Stimulated activated CD4-positive, alpha-beta T cell treated with anti-CD3 and anti-CD28 coated beads, TNF-alpha, amount 100 ng/mL, for 4 hours (primary cell): Measurements from ENCODE around the gene UBASH3B.

ENCODE experiments used
- DNase-seq, 3 experiments: peaks; one replicate each; pipeline ENCODE4 v3.0.0-alpha.2; 2020; ENCODE audit warnings: low read depth in 3 of 3

The UBASH3B gene

GRCh38 chr11:122677256-122677655 is 21.7 kb downstream of the UBASH3B start:
- no peak for DNase-seq

- no peak for DNase-seq
Observed at GRCh38 chr11:122678406-122678805, 22.9 kb downstream of the UBASH3B start.

- no peak for DNase-seq
Observed at GRCh38 chr11:122679466-122679865, 23.9 kb downstream of the UBASH3B start.

DNA sequence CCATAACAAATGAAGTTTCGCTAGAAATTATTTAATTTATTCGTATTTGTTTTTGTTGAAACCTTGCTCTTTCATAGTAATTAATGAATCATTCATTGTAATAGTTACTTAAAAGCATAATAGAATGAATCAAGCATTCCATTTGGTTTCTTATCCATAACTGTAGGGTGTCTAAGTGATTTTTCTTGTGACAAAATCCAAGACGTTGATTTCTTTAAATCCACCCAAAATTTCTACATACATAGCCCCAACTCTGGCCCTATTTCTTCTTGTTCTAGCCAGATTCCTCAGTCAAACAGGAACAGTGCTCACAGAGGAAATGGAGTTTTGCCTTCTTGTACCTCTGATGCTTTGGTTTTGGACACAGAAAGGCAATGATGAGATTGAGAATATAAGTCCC is 25.5 kb downstream of the UBASH3B start:
- DNase-seq = no peak

GRCh38 chr11:122681735-122682134 is 26.2 kb downstream of the UBASH3B start:
- no peak for DNase-seq

- no peak for DNase-seq
Observed at GRCh38 chr11:122682464-122682863, 26.9 kb downstream of the UBASH3B start.

GRCh38 chr11:122685041-122685440 is 29.5 kb downstream of the UBASH3B start:
- no peak for DNase-seq

- DNase-seq = no peak
Observed at GRCh38 chr11:122686111-122686510, 30.6 kb downstream of the UBASH3B start.

- DNase-seq = no peak
Observed at GRCh38 chr11:122690384-122690783, 34.9 kb downstream of the UBASH3B start.

DNA sequence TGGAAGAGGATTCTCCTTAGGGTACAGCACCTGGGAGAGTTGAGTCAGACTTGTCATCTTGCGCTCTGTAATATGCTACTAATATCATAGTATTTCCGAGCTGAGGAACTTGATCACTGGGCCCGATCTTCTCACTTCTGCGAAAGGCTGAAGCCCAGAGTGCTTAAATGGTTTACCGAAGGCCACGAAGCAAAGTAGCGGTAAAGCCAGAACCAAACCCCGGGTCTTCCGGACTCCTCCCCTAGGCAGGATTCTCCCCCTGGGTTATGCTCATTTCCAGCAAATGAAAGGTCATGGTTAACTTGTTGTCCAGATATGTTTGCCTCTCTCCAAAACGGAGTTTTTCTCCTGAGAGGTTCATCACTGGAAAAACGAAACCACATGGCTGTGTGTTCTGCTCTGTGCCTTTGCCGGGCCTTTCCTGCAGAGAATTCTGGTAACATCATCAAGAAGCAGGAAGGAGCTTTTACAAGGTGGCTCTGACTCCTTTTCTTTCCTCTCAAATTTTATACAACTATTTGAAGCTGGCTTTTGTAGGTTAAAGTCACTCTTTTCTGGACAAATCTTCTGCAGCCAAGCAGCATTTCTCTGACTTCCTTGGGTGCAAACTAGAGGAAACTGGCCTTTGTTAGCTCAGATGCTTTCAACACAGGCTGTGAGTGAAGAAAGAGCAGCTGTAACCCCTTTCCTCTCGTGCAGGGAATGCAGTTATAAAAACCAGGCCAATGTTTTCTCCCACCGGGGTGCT is 35.5 kb downstream of the UBASH3B start:
- DNase-seq = no peak

GRCh38 chr11:122691549-122692150 is 36.1 kb downstream of the UBASH3B start:
- DNase-seq = no peak

- DNase-seq = no peak
Observed at GRCh38 chr11:122692444-122692843, 36.9 kb downstream of the UBASH3B start.

DNA sequence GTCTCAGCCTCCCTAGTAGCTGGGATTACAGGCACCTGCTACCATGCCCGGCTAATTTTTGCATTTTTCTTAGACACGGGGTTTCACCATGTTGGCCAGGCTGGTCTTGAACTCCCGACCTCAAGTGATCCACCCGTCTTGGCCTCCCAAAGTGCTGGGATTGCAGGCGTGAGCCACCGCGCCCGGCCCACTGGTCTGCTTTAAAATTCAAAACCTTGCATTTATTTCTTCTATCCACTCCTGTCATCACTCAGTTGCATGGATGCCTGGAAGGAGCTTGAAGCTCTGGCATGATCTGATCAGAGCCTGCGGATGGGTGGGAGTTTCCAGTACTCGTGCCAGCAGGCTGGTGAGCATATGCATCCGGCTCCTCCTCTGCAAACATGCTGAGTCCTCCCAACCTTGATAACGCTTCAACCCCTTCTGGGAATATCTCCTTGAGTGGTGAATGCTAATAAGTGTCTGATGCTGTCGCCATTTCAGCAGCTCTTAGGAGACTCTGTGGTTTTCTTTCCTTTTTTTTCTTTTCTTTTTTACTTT is 39.6 kb downstream of the UBASH3B start:
- DNase-seq = no peak

DNA sequence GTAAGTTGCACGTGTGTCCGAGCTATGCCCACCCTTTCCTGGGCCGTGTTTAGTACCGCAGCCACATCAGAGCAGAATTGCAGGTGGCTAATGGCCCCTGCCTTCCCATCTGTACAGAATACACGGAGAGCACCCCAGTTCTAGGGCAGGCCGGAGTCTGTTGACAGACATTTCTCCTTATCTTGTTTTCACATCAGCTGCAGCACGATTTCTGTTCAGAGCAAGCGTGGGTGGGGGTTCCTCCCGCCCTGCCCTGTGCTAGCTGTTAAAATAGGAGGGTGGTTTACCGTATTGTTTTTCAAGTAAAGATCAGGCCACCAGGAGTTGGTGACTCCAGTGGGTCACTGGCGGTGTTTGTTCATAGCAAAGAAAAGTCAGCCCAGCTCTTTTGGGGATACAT is 41.1 kb downstream of the UBASH3B start:
- DNase-seq = peak; percentile 29 to 56 (median 50)

- no peak for DNase-seq
Observed at GRCh38 chr11:122697636-122698167, 42.2 kb downstream of the UBASH3B start.

- DNase-seq = no peak
Observed at GRCh38 chr11:122698392-122698791, 42.9 kb downstream of the UBASH3B start.

DNA sequence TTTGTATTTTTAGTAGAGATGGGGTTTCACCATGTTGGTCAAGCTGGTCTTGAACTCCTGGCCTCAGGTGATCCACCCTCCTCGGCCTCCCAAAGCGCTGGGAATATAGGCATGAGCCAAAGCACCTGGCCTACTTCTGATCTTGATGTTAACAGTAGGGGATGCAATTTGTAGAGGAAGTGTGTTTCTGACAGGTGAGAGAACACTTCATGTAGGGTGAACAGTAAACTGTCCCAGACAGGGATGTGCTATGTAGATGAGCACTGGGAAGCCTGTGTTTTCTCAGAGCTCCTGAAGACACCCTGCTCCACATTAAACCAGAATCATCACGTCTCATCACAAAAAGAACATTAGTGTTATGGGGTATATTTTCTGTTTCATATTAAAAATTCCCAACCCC is 45.1 kb downstream of the UBASH3B start:
- DNase-seq = no peak

GRCh38 chr11:122701143-122701542 is 45.6 kb downstream of the UBASH3B start:
- DNase-seq = no peak

DNA sequence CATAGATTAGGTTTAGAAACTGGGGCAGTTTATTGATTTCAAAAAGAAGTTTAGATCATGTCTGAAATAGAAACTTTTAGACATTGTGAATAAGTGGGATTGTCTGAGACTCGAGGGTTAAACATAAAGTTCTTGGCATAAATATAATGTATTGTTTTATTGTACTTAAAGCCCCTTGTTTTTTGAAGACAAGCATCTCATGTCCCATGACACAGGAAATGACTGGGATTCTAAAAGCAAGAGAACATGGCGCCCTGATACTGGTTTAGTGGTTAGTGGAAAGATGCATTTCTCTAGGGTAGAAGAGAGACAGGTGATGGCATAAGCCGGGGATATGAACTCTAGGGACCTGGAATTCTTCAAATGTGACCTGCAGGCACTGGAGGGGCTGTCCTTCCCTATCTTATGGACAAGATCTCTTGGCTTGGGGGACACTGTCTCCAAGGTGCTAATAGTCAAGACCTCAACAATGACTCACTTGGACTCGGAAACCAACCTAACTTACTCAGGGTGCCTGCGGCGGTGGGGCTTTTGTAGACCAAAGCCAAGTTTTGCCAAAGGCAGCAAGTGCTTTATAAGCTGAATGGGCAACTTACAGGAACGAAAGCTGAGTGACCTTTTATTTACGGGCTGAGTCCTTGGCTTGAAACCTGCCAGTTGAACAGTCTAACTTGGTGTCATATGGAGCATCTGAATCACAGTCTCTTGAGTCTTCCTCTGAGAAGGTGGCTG is 48.2 kb downstream of the UBASH3B start:
- DNase-seq = no peak

DNA sequence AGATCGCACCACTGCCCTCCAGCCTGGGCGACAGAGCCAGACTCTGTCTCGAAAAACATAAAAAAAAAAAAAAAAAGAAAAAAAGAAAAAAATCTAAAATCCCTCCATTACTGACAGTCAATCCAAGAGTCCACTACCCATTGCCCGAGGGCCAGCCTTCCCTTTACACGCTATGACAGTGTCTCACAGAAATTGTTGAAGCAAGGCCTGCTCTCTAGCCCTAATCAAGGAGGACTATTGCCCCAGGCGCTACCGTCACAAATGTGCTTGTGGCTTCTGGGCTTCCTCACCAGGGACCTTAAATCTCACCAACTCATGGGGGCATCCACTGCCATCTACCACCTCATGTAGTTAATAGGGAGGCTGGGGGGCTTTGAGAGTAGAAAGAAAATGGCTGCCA is 49.9 kb downstream of the UBASH3B start:
- no peak for DNase-seq

DNA sequence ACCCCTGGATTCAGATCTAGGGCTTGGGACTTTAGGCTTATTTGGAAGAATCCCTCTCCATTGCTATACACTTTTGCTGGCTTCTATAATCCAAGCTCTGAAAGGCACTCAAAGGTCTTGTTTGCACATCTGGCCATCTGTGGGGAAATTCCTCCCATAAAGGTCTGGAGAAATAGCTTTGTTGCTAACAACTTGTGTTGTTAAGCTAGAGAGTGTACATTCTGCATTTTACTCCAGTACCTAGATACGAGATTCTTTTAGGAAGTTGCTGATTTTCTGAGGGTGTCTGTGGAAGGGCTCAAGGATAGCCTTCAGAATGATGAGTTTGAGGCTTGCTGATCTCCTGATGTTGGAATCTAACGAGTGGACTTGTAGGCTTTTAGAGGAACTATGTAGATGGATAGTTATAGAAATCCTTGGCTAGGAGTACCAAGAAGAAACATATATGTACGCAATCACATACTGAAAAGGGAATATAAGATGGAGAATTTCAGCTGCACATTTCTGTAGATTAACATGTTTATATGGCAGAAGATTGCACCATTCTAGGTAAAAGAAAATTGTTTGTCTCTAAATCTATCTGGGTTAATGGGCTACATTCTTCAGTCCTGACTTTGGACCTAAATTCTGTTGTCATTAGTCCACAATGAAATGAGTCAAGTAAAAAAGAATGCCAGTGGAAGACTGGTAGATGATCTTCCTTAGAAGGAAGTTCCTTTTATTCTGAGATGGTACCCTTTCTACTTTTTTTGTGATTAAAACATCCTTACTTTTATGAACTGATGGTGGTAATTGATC is 51.0 kb downstream of the UBASH3B start:
- no peak for DNase-seq

DNA sequence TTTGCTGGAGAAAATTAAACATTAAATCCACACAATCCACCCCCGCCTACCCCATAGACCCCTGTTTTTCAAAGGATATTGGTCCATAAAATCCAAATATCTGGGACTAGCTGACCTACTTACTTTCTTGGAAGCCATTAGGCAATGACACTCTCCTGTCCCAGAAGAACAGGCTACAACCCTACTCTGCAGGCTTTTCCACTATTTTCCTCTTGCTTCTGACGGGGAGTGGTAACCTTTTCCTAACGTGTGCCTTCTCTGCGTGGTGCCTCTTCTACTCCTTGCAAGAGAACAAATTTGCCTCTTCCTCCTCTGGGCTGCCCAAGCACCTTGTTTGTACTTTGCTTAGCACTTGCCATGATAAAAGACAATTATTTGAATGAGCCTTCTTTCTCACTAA is 51.6 kb downstream of the UBASH3B start:
- DNase-seq = no peak
